Mucosa of descending colon (tissue), 3 donors: ENCODE results near the gene TMEM41A. TPM values are rescaled to one million over a fixed set of nuclear protein-coding genes. Genes with fewer than 3 reads are reported as not detected.
"Not testable (repeated sequence)": the region's sequence is repeated elsewhere in the genome, so short reads cannot be mapped to it uniquely, and the experiment has no call there.

Experiments
- ATAC-seq: fragments of 200-7000 bp; cut with Tn5 transposase; one replicate; pipeline ENCODE4 v1.9.1; 2020; ENCODE audit warnings: mild to moderate bottlenecking, moderate library complexity
- DNase-seq, 3 donors: peaks; one replicate each; pipeline ENCODE4 v3.0.0-alpha.2; 2020
- H3K36me3 ChIP-seq: fragments of 200-600 bp; one replicate; pipeline ENCODE4 v1.8.0; 2021; ENCODE audit warnings: low read depth, mild to moderate bottlenecking
- H3K4me1 ChIP-seq: fragments of 200-600 bp; one replicate; pipeline ENCODE4 v1.8.0; 2021; ENCODE audit warnings: low read depth, mild to moderate bottlenecking
- H3K4me3 ChIP-seq: fragments of 200-600 bp; one replicate; pipeline ENCODE4 v1.8.0; 2021; ENCODE audit warnings: mild to moderate bottlenecking
- H3K9me3 ChIP-seq: fragments of 200-600 bp; one replicate; pipeline ENCODE4 v1.8.0; 2021; ENCODE audit warnings: mild to moderate bottlenecking
- intact Hi-C, 2 donors: fragments of 100-400 bp; cut with DNase I in 1 of 2; cut with micrococcal nuclease in 1 of 2; formaldehyde crosslinking; loops; one replicate each; pipeline versions ENCODE4 v1.11.0 to v1.11.1; 2022; cut with DNase I, micrococcal nuclease
- total RNA-seq, 3 donors: library from RNA; stranded (reverse); fragmentation: NEBNext Ultra II Directional in 2 of 3; extraction: Animal tissue kit (Norgen Biotek cat#: 25700) in 2 of 3; gene quantifications; one replicate each; pipeline versions ENCODE4 v1.2.1 to v1.2.4, GENCODE V29; 2021 to 2023
- TF ChIP-seq, protein P1 (sequence below): fragments of 200-600 bp; IDR thresholded peaks from one replicate; pipeline ENCODE4 v1.8.0; 2022; ENCODE audit warnings: antibody characterized with exemption, mild to moderate bottlenecking
- donor health status: DM: no; HTN: no; CAD: no; lungs with moderate emphysema.
- donor health status: DM: no; HTN: no; CAD: no.
- donor health status: DM: no; HTN: yes; CAD: no.

TMEM41A gene
- total RNA-seq, 3 donors from 2014 or later = 13.1 to 14.4 (median 14.4) TPM

DNA sequence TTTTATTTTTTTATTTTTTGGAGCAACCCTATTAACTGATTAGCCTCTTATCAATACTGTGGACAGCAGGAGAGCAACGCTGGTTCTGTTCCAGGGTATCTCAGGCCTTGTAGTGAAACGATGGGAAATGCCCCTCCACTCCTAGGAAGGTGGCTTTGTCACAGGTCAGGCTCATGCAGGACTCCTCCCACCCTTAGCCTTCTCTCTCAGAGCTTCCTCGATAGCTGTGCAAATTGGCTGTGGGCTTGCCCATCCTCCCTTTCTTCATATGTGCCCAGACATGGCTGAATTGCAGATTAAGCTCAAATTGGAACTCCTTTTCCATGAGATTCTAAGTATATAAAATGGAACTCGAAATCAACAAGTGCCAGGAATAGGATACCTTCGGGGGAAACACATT is 38.5 kb downstream of the TMEM41A start:
- H3K4me1 ChIP-seq = no peaks in the 10 kb centered on the region
- TF ChIP-seq, protein P1, sequence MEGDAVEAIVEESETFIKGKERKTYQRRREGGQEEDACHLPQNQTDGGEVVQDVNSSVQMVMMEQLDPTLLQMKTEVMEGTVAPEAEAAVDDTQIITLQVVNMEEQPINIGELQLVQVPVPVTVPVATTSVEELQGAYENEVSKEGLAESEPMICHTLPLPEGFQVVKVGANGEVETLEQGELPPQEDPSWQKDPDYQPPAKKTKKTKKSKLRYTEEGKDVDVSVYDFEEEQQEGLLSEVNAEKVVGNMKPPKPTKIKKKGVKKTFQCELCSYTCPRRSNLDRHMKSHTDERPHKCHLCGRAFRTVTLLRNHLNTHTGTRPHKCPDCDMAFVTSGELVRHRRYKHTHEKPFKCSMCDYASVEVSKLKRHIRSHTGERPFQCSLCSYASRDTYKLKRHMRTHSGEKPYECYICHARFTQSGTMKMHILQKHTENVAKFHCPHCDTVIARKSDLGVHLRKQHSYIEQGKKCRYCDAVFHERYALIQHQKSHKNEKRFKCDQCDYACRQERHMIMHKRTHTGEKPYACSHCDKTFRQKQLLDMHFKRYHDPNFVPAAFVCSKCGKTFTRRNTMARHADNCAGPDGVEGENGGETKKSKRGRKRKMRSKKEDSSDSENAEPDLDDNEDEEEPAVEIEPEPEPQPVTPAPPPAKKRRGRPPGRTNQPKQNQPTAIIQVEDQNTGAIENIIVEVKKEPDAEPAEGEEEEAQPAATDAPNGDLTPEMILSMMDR = no peak
- no peak overlapping the region for H3K4me3 ChIP-seq
- no peak for ATAC-seq
- DNase-seq = no peak
- H3K36me3 ChIP-seq = no peaks in the 10 kb centered on the region
- H3K9me3 ChIP-seq = no peaks in the 10 kb centered on the region
- intact Hi-C loops = no loop called here

DNA sequence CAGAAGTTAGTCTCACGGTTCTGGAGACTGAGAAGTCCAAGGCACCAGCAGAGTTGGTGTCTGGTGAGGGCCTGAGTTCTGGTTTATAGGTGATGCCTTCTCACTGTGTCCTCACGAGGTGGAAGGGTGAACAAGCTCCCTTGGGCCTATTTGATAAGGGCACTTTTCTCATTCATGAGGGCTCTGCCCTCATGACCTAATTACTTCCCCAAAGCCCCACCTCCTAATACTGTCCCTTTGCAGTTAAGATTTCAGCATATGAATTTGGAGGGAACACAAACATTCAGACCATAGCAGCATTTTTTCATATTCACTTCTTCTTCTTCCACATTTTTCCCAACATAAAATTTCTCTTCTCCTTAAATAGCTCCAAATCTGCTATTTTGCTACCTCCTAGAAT is 41.5 kb downstream of the TMEM41A start:
- no peaks in the 10 kb centered on the region for H3K4me1 ChIP-seq
- H3K9me3 ChIP-seq = no peaks in the 10 kb centered on the region
- no peak overlapping the region for H3K4me3 ChIP-seq
- TF ChIP-seq, protein P1 = no peak
- DNase-seq (no peak), ATAC-seq (no peak)
- H3K36me3 ChIP-seq = no peaks in the 10 kb centered on the region
- intact Hi-C loops = no loop called here

GRCh38 chr3:185451432-185451831 is 47.4 kb downstream of the TMEM41A start:
- intact Hi-C loops, H3K36me3 ChIP-seq, ATAC-seq, H3K4me3 ChIP-seq, H3K4me1 ChIP-seq, DNase-seq, H3K9me3 ChIP-seq: not testable (repeated sequence)

DNA sequence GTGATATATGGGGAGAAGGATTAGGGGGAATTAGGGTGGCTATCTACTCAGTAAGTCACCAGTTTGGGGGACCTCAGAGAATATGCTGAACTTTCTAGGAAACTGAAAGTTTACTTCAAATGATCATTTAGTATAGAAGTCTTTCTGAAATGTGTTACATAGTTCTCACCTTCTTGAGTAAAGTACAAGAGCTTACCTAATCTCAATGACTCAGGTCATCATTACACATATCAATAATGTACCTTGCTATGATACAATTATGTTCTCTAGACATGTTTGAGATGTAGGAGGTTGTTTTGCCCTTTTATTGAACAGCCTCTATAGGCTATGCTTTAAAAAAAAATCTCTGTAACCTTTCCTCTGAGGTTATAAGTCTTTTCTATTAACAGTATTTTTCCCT is 50.7 kb downstream of the TMEM41A start:
- H3K4me1 ChIP-seq = no peaks in the 10 kb centered on the region
- intact Hi-C loops = no loop called here
- no peak overlapping the region for H3K4me3 ChIP-seq
- TF ChIP-seq, protein P1 = no peak
- ATAC-seq (no peak), DNase-seq (no peak)
- H3K36me3 ChIP-seq = no peaks in the 10 kb centered on the region
- H3K9me3 ChIP-seq = no peaks in the 10 kb centered on the region

- Histone ChIP-seq H3K4me1 (no peaks in the 10 kb centered on the region), H3K9me3 (no peaks in the 10 kb centered on the region), H3K4me3 (no peak overlapping the region), H3K36me3 (no peaks in the 10 kb centered on the region)
- TF ChIP-seq, protein P1 = no peak
- ATAC-seq = no peak
- no peak for DNase-seq
- intact Hi-C loops = no loop called here
Measured at GRCh38 chr3:185444329-185444728, 54.5 kb downstream of the TMEM41A start.

- H3K36me3 ChIP-seq = no peaks in the 10 kb centered on the region
- no peaks in the 10 kb centered on the region for H3K4me1 ChIP-seq
- intact Hi-C loops = no loop called here
- ATAC-seq (no peak), DNase-seq (no peak)
- no peak overlapping the region for H3K4me3 ChIP-seq
- H3K9me3 ChIP-seq = no peaks in the 10 kb centered on the region
- TF ChIP-seq, protein P1 = no peak
Measured at GRCh38 chr3:185442031-185442430, 56.8 kb downstream of the TMEM41A start.
